Smooth muscle cell (in vitro differentiated cells): Measurements from ENCODE around the gene LOXL1. TPM values are rescaled to one million over a fixed set of nuclear protein-coding genes. Genes with fewer than 3 reads are reported as not detected.

Experiments
- DNase-seq: peaks from one replicate; lab custom pipeline; 2025; ENCODE audit not compliant: unreplicated experiment; lab: John Stamatoyannopoulos, UW
- H2AFZ ChIP-seq: fragments of 200-600 bp; sonication (generic); 2 replicates; pipeline ENCODE4 v1.6.0; 2016; ENCODE audit warnings: antibody characterized with exemption, low read depth, mild to moderate bottlenecking
- H3F3A ChIP-seq: fragments of 200-600 bp; sonication (generic); 2 replicates; pipeline ENCODE4 v1.6.0; 2017; ENCODE audit warnings: antibody characterized with exemption, low read depth
- H3K27ac ChIP-seq: fragments of 200-600 bp; sonication (generic); 2 replicates; pipeline ENCODE4 v1.5.1; 2016; ENCODE audit warnings: low read depth, mild to moderate bottlenecking
- H3K27me3 ChIP-seq: fragments of 200-600 bp; sonication (generic); 2 replicates; pipeline ENCODE4 v1.6.1; 2016; ENCODE audit warnings: low read depth, mild to moderate bottlenecking
- H3K36me3 ChIP-seq: fragments of 200-600 bp; sonication (generic); 2 replicates; pipeline ENCODE4 v1.5.1; 2016; ENCODE audit warnings: low read depth
- H3K4me1 ChIP-seq: fragments of 200-600 bp; sonication (generic); 2 replicates; pipeline ENCODE4 v1.5.1; 2016; ENCODE audit warnings: low read depth
- H3K4me2 ChIP-seq: fragments of 200-600 bp; sonication (generic); 2 replicates; pipeline ENCODE4 v1.6.0; 2016; ENCODE audit warnings: mild to moderate bottlenecking
- H3K4me3 ChIP-seq: fragments of 200-600 bp; sonication (generic); 2 replicates; pipeline ENCODE4 v1.5.1; 2016; ENCODE audit warnings: mild to moderate bottlenecking
- H3K79me2 ChIP-seq: fragments of 200-600 bp; sonication (generic); 2 replicates; pipeline ENCODE4 v1.6.0; 2016; ENCODE audit warnings: low read depth, mild to moderate bottlenecking
- H3K9ac ChIP-seq: fragments of 200-600 bp; sonication (generic); 2 replicates; pipeline ENCODE4 v1.6.0; 2016; ENCODE audit warnings: low read depth
- H3K9me3 ChIP-seq: fragments of 200-600 bp; sonication (generic); replicated peaks from 2 replicates; pipeline ENCODE4 v1.5.1; 2016; ENCODE audit warnings: low read depth
- H4K20me1 ChIP-seq: fragments of 200-600 bp; sonication (generic); 2 replicates; pipeline ENCODE4 v1.6.0; 2016; ENCODE audit warnings: low read depth
- CTCF ChIP-seq: fragments of 200-600 bp; sonication (generic); IDR thresholded peaks from 2 replicates; pipeline ENCODE4 v1.5.1; 2017; ENCODE audit warnings: borderline replicate concordance, mild to moderate bottlenecking, antibody characterized with exemption; ENCODE audit not compliant: insufficient read depth, poor library complexity, severe bottlenecking
- WGBS: methylation state at CpG from one replicate; pipeline ENCODE4 v1.1.7; 2016; ENCODE audit warnings: low lambda C conversion rate; 5-methylcytosine and 5-hydroxymethylcytosine counted together
- polyA plus RNA-seq: library from polyadenylated mRNA; unstranded; fragments of >200 nt; fragmentation: Nextera tagmentation; extraction: Ambion mirVana; gene quantifications from 2 replicates; pipeline ENCODE4 v1.2.1, GENCODE V29; 2016
- total RNA-seq: library from RNA; depleted of rRNA; stranded (reverse); fragments of >200 nt; gene quantifications from 2 replicates; pipeline ENCODE4 v1.2.3, GENCODE V29; 2014

Gene LOXL1
- total and polyA plus RNA-seq, 2 experiments from 2014 or later: 252 to 899 TPM

GRCh38 chr15:73994413-73994883, 68.2 kb downstream of the LOXL1 start, which contains the start of gene PML:
Gene PML (plus strand): TSS chr15:73994716. CDS start chr15:73994813, 97 bp downstream.
- Histone ChIP-seq H3K4me2 (peak within 1 kb of the TSS; percentile 100), H3K79me2 (peaks cover 52% of the 10 kb centered on the region), H4K20me1 (peaks cover 41% of the 10 kb centered on the region), H3K36me3 (peaks cover 4% of the 10 kb centered on the region), H3K9me3 (no peaks in the 10 kb centered on the region), H3K9ac (peak within 1 kb of the TSS; percentile 87), H3F3A (no peaks in the 10 kb centered on the region), H3K27me3 (no peaks in the 10 kb centered on the region), H2AFZ (peak within 1 kb of the TSS; percentile 91), H3K27ac (peak within 1 kb of the TSS; percentile 66), H3K4me1 (peaks cover 20% of the 10 kb centered on the region), H3K4me3 (peak within 1 kb of the TSS; percentile 100)
- WGBS: under 1% methylated on average over 27 of the region's 27 CpGs
- TF ChIP-seq CTCF: no peak
- peak; percentile 66 for DNase-seq

GRCh38 chr15:73994912-73995622, 68.8 kb downstream of the LOXL1 start:
- TF ChIP-seq CTCF: no peak
- no peak for DNase-seq
- peaks cover 46% of the 10 kb centered on the region for H4K20me1 ChIP-seq
- H3K27me3 ChIP-seq: no peaks in the 10 kb centered on the region
- peak overlapping the region; percentile 87 for H3K9ac ChIP-seq
- peak overlapping the region; percentile 91 for H2AFZ ChIP-seq
- 5% methylated on average over 14 of the region's 18 CpGs for whole genome bisulfite sequencing
- H3K9me3 ChIP-seq: no peaks in the 10 kb centered on the region
- H3K27ac ChIP-seq: peak overlapping the region; percentile 66
- peaks cover 58% of the 10 kb centered on the region for H3K79me2 ChIP-seq
- H3K4me3 ChIP-seq: peak overlapping the region; percentile 100
- H3F3A ChIP-seq: no peaks in the 10 kb centered on the region
- H3K4me2 ChIP-seq: peak overlapping the region; percentile 100
- peaks cover 4% of the 10 kb centered on the region for H3K36me3 ChIP-seq
- peaks cover 20% of the 10 kb centered on the region for H3K4me1 ChIP-seq

GRCh38 chr15:73996267-73996666, 70.0 kb downstream of the LOXL1 start:
- H3K4me3 ChIP-seq: peak overlapping the region; percentile 100
- no peak overlapping the region for H2AFZ ChIP-seq
- 89% methylated on average over 2 of the region's 2 CpGs for WGBS

More at GRCh38 chr15:73996267-73996666, 70.0 kb downstream of the LOXL1 start:
- no peaks in the 10 kb centered on the region for H3K9me3 ChIP-seq
- peak overlapping the region; percentile 100 for H3K4me2 ChIP-seq
- peaks cover 58% of the 10 kb centered on the region for H4K20me1 ChIP-seq
- H3K27ac ChIP-seq: no peak overlapping the region
- peaks cover 65% of the 10 kb centered on the region for H3K79me2 ChIP-seq
- no peak for DNase-seq
- peaks cover 4% of the 10 kb centered on the region for H3K36me3 ChIP-seq
- peaks cover 19% of the 10 kb centered on the region for H3K4me1 ChIP-seq
- no peak for TF ChIP-seq CTCF
- H3K9ac ChIP-seq: no peak overlapping the region
- no peaks in the 10 kb centered on the region for H3K27me3 ChIP-seq
- no peaks in the 10 kb centered on the region for H3F3A ChIP-seq
